GM18511 (cell line): ENCODE measurements around the gene SAMHD1.
"Not testable (repeated sequence)": the region's sequence is repeated elsewhere in the genome, so short reads cannot be mapped to it uniquely, and the experiment has no call there.

Experiments
- ATAC-seq: cut with Tn5 transposase; IDR thresholded peaks from one replicate; pipeline ENCODE4 v1.9.1; 2021; ENCODE audit warnings: mild to moderate bottlenecking, moderate library complexity; ENCODE audit not compliant: unreplicated experiment

The SAMHD1 gene

DNA sequence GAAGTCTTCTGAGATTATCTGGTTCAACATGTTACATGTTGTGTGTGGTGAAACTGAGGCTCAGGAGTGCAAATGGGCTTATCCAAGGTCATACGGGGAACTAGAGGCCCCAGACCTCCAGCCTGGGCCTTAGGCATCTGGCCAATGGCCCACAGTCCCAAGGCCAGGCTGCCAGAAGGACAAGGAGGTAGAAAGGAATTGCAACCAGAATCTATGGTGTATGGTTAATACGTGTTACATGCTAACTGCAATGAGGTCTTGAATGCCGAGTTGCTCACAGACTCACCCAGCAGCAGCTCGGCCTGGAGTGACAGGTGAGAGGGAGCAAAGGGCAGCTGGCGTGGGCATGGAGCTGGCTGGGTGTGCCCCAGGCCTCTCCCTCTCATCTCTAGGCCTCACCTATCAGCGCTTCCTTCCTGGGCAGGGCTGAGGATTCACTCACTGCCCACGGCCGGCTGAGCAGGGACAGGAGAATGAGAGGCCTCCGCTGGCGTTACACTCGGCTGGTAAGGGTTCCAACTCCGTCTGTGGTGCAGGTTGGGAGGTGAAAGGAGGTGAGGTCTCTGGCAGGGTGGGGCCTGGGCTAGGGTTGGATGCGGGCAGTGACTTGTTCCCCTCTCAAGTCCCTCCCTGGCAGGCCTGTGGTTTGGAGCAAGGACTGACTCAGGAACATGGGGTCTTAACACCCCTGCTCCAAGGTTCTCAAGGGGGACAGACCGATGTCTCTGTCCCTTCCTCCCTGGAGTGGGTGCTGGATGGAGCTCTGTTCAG is 75.6 kb downstream of the SAMHD1 start, which contains the start of gene TLDC2:
TSS of gene TLDC2 (plus strand) at position 437 of the 771 bp plus-strand sequence. CDS start at position 474, 37 bp downstream.
- ATAC-seq: no peak

DNA sequence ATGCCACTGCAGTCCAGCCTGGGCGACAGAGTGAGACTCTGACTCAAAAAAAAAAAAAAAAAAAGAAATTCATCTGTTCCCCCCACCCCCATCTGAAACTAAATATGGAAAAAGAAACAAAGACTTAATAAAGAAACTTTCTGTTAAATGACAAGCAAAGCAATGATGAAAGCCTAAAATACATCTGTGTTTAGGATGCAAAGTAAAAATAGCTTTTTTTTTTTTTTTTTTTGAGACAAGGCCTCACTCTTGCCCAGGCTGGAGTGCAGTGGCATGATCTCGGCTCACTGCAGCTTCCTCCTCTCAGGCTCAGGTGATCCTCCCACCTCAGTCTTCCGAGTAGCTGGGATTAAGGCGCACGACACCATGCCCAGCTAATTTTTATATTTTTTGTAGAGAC is 76.4 kb downstream of the SAMHD1 start:
- not testable (repeated sequence) for ATAC-seq

DNA sequence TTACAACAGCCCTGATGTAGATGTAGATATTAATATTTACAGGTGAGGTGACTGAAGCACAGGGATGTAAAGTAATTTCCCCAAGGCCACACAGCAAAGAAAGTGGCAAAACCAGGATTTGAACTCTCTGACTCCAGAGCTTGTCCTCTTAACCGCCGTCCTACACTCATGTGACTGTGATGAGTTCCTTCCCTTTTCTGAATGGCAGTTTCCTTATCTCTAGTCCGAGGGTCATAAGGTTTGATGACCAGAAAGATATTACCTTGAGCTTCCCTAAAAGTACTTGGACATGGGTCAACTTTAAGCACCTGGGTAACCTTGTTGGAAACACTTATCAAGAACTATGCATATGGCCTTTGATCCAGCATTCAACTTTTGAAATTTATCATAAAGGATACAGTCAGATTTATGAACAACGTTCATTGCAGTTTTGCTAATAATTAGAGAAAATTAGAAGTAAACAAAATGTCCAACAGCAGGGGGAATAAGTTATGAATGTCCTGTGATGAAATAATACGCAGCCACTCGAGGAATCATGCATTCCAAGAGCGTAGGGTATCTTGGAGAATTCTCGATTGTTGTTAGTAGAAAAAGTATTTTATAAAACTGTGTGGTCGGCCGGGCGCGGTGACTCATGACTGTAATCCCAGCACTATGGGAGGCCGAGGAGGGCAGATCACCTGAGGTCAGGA is 77.9 kb downstream of the SAMHD1 start:
- ATAC-seq: no peak

DNA sequence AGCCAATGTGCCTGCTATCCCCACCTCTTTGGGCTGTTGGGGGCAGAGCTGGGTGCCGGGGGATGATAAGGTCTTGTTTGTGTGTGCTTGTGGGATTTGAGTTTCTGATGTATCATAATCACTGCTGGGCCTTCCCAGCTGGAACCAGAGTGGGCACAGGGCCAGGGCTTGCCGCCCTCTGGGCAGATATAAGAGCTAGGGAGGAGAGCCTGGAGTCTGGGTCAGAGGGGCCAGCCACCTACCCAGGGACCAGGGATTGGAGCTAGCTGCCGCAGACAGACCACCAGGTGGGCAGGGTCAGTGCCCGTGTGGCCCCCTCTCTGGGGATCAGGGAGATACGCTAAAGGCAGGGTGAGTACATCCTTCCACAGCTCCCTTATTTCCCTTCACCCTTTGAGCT is 78.7 kb downstream of the SAMHD1 start:
- ATAC-seq: no peak

DNA sequence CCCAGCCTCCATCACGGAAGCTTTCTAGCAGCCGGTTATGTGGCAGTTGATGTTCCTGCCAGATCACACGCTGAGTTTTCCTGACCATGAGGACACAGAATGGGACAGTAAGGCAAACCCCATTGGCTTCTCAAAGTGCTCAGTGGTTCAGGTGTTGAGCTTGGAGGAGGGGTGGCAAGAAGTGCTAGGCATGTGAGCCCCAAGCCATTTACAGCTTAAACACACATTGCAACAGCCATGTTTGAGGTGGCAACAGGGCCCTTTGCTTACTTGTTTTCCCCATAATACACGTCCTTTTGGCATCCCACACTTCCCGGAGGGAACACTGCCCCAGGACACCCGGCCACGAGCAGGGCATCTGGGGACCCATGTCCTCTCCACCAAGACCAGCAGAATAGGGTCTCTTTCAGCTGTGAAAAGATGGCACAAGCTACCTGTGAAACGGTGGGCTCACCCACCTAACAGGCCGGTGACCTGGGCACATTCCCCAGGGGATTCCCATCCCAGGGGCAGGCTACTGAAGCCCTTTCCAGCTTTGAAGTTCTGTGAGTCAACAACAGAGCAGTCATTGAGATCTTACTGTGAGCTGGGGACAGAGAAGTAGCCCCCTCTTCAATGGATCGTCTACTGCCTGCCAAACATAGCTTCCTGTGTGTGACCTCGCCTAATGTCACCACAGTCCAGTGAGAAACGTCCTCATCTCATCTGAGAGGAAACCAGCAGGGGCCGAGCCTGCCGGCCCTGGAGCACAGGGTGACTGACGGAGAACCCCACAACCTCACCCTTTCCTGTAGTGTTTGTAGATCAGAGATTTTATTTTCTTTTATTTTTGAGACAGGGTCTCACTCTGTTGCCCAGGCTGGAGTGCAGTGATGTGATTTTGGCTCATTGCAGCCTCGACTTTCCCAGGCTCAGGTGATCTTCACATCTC is 79.6 kb downstream of the SAMHD1 start:
- ATAC-seq: no peak

DNA sequence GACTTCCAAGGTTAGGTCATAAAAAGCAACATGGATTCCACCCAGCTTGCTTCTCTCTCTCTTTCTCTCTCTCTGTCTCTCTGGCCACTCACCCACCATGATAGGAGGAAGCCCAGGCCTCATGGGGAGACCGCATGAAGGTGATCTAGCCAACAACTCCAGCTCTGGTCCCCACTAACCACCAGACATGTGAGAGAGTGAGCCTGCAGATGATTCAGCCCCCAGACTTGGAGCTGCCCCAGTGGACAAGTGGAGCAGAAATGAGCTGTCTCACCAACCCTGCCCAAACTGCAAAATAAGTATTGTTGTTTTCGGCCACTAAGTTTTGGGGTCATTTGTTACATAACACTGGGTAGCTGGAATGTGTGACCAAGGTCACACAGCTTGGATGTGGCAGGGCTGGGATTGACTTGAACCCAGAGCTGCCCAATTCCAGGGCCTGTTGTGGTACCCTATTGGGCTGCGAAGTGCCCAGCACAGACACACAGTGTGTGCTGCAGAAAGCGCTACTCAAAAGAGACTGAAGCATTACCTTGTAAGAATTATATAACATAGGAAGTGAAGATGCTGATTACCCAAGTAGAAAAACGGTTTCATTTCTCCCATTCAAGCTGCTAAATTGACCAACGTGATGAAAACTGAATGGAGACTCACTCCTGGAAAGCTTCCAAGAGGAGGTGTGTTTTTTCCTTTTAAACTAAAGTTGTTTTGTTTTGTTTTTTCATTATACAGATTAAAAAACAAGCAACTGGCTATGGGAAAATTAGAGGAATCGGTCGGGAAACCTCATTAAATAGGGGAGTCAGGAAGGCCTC is 84.6 kb downstream of the SAMHD1 start:
- no peak for ATAC-seq

DNA sequence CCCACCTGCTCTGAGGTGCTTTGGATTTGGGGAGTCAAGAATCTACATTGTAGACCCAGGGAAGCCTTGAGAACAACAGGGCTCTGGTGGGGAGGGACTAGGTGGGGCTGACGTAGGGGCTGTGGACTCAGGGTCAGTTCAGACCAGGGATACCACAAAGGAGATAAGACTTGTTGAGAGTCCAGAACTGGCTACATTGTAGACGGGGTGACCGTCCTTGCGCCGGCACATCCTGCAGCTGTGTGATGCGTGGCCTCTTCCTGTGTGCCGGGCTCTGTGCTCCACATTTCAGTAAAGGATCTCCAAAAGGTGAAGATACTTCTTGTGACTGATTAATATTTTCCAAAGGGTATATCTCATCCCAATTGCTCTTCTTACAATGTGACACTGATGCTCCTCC is 85.3 kb downstream of the SAMHD1 start:
- no peak for ATAC-seq

DNA sequence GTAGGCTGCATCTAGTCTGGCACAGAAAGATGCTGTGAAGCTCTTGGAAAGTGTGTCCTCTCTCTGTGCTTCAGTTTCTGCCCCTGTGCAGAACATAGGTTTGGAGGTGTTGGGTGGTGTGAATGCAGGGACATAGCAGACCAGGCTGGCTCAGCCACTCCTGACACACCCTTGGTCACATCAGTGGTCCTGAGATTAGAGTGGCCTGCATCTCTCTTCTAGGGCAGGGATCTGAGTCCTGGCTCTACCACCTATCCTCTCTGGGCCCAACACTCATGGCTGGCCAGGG is 85.7 kb downstream of the SAMHD1 start:
- ATAC-seq: no peak

DNA sequence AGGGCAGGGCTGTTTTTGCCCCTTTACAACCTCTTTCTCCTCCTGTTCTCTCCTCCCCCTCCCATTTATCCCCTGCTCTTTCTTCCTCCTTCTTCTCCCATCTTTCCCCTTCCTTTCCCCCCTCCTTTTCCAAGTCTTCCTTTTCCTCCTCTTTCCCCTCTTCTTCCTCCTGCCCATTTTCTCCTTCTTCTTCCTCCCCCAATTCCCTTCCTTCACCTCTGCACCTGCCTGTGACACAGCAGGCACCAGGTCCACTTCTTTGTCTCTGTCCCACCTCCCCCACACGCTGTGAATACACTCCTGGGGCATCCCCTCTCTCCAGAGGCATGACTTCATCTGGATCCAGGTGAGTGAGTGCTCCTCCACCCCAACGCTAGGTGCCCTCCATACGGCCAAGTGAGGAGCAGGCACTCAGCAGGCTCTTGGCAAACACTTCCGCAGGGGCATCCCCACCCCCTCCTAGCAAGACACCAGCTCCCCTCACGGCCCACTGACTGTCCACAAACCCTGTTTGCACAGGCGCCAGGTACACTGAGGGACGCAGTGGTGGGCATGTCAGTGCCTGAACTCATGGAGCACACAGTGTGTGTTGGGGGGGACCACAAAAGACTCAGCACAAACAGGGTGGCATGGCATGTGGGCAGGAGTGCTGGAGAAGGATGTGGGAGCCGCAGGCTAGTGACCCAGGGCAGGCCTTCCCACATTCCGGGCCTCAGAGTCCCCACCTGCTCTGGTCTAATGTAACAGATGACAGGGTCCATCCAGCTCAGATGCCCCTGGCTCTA is 86.2 kb downstream of the SAMHD1 start:
- ATAC-seq: no peak

DNA sequence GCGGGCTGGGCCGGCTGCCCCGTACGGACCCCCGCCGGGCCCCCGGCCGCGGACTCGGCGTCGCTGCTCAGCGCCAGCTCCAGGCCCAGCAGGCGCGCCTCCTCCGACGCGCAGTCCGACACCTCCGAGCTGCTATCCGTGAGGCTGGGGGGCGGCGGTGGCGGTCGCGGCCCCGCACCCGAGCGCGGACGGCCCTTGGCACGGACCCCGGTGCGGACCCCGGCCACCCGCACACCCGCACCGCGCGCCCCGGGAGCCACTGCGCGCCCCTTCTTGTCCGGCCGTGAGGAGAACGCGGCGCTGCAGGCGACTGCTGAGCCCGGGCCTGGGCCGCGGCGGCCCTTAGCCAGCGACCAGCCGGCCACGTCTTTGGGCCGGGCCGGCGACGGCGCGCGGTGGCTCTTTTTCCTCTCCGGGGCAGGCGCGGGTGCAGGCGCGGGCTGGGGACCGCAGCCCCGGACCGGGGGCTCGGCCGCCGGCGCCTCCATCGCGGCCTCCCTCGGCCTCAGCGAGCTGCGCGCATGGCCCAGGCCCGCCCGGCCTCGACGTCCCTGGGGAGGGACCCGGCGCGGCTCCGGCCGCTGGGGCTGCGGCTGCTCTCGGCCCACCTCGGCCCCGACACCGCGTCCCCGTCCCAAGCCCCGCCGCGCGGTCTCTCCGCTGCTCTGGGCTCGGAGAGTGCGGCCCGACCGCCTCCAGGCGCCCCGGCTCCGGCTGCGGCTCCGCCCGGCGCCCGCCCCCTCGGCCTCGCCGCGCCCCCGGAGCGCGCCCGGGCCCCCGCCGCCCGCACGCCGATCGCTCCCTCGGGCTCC is 88.4 kb downstream of the SAMHD1 start:
- ATAC-seq: peak; percentile 50

DNA sequence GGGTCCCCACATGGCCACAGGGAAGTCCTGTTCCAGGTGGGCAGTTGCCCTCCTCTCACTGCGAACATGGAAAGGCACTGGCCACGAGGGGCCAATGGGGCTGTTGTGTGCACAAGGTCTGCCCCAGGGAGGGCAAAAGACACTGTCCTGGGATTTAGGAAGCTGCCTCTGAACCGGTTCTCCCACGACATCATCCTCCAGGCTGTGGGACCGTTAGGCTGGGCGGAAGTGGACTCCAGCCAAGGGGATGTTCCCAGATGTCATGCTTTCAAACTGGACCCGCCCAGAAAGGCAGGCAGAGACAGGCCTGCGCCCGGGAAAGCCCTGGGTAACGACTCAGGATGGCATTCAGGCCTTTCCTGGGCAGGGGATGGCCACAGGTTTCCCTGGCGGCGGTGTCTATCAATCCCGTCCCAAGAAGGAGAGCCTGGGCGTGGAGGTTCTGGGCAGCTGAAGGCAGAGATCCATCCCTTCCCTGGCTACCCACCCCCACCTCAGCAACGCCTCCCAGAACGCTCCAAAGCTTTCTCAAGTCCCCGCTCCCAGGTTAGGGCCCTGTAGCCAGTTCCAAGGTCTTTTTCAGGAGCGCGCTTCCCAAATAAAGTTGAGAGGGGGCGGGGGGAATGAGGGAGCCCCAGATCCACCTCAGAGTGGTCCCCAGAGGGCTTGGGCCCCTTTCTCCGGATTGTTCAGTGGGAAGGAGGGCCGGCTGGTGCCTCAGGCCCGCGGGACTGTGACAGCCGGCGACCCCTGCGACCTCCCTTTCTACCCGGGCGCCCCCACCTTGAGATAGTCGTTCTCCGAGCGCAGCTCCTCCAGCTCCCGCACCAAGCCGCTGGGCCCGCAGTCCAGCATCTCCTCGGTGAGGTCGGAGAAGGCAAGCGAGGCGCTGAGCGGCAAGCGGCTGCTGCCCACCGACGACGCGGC is 89.4 kb downstream of the SAMHD1 start:
- ATAC-seq: no peak

DNA sequence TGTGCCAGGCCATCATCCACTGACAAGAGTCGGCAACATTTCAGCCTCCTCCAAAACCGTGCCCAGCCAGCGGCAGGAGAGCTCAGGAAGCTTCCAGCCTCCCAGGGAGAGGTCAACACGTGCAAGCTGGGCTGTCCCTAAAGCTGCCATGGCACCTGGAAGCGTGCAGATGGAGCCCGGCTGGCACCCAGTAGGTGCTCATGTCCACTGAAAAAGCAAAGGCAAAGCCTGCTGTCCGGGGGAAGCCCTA is 90.0 kb downstream of the SAMHD1 start:
- no peak for ATAC-seq

DNA sequence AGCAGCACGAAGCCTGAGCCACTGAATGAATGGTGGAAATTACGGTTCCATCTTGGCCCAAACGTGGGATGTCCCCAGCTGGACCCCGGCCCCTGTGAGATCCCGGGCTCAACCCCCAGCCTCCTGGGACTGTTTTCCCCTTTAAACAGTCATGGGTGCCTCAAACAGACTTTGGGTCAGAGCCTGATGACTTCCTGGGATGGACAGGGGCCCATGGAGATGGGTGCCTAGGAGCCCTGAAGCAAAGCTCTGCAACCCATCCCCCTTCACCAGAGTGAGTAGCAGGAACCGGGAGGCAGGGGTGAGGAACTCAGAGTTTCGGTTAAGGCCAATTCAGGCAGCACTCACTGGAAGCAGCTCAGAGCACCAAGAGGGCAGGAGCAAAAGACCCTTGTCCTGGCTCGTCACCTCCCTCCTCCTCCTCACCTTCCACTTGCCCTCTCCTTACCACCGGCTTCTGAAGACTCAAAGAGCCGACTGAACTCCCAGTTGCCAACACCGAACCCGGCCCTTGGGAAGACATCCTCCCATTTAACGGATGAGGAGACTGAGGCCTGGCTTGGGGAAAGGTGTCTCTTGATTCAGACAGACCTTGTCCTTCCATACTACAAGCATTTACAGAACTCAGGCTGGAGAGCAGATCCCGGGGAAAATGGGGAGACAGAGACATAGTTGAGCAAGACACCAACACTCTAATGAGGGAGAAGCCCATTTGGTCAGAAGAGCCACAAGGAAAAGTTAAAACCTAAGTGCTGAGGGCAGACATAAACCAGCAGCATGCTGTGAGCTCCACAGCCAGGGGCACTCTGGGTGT is 90.5 kb downstream of the SAMHD1 start:
- ATAC-seq: no peak

DNA sequence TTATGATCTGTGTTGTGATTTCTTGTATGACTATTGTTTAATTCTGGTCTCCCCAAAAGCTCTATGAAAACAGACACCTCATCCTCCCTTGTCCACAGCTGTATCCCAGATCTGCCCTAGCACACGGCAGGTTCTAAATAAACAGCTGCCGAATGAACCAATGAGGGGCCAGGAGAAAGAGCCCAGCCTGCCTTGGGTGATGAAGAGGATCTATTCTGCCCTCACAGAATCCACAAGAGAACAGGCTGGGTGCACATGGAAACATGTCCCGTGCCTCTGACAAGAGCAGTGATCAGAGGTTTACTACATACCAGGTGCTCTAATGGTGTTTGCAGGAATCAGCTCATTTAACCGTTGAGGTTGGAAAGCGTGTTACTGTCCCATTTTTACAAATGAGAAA is 91.2 kb downstream of the SAMHD1 start:
- no peak for ATAC-seq

DNA sequence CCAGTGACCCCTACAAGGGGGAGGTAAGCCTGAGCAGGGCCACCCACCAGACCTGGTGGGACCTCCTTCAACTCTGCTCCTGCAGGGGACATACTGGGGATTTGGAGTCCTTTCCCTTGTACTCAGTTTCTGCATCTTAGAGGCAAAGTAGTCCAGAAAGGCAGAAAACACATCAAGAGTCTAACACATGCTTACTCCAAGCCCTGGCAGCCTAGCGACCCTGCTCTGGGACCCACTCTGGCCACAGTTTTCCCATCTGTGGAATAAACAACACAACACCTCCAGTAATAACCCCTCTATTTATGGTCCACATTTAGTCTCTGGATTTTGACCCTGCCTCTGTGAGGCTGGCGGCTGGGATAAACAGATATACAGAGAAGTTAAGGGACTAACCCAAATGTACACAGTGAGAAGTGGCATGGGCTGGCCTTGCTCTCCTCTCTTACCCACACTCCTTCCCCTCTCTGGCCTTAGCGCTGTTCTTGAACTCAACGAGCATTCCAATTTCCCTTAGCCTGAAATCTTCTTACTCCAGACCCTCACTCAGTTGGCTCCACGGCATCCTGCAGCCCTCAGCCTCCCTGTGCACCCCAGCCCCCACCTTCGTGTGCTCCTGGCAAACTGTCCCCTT is 91.7 kb downstream of the SAMHD1 start:
- no peak for ATAC-seq

DNA sequence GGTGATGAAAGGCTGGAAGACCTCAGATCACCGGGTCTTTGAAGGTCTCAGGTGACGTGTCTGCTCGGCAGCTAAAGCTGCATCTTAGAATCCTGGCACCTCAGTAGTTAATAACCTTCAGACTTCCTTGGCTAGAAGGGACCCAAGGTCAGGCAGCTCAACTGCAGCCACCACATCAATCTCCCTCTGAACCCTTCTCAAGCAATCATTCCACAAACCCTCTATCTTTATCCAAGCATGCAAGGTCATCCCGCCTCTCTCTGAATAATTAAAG is 92.3 kb downstream of the SAMHD1 start:
- ATAC-seq: no peak
